B cell (primary cell): ENCODE results near the gene MEIOB. TPM values are rescaled to one million over a fixed set of nuclear protein-coding genes. Genes with fewer than 3 reads are reported as not detected.
A peak's percentile ranks its signal among the peaks of the same experiment; 100 is the strongest.

ENCODE experiments used
- ATAC-seq: fragments of 200-7000 bp; cut with Tn5 transposase; one replicate; pipeline ENCODE4 v1.10.0; 2021; ENCODE audit warnings: low read depth, mild to moderate bottlenecking, moderate number of reproducible peaks, moderate library complexity
- CTCF ChIA-PET: fragments of 350-600 bp; sonication (Branson Sonifier 250); formaldehyde crosslinking; loops from one replicate; lab custom pipeline; 2021; ENCODE audit warnings: antibody characterized with exemption, inconsistent platforms; lab: Charles Lee
- POLR2A ChIA-PET: fragments of 350-600 bp; sonication (Branson Sonifier 250); formaldehyde crosslinking; loops from one replicate; lab custom pipeline; 2021; ENCODE audit warnings: antibody characterized with exemption; lab: Charles Lee
- DNase-seq: peaks from one replicate; pipeline ENCODE4 v3.0.0; 2013
- H2AFZ ChIP-seq: 2 replicates; pipeline ENCODE4 v1.6.1; 2012; ENCODE audit warnings: mild to moderate bottlenecking, low read depth, low read length; ENCODE audit not compliant: insufficient read depth, poor library complexity, severe bottlenecking
- H3K27ac ChIP-seq, 2 donors: 1 replicate in 1 of 2; 2 replicates in 1 of 2; pipeline ENCODE4 v1.5.1; 2012 to 2013; ENCODE audit warnings: low read length in 2 of 2, mild to moderate bottlenecking in 2 of 2, moderate library complexity in 1 of 2
- H3K27me3 ChIP-seq, 4 experiments: fragments of 200-600 bp in 1 of 4; sonication (generic) in 1 of 4; replicated peaks in 1 of 4; 1 replicate in 2 of 4; 2 replicates in 2 of 4; pipeline versions ENCODE4 v1.6.1 to v1.7.0; 2013 to 2016; ENCODE audit warnings: low read length in 3 of 4, mild to moderate bottlenecking in 2 of 4, mixed read lengths in 1 of 4, moderate library complexity in 1 of 4; ENCODE audit not compliant: insufficient read depth in 4 of 4, control insufficient read depth in 3 of 4; ENCODE audit errors: control extremely low read depth in 1 of 4
- H3K36me3 ChIP-seq, 2 experiments: replicated peaks in 1 of 2; 1 replicate in 1 of 2; 2 replicates in 1 of 2; pipeline versions ENCODE4 v1.6.1 to v1.7.1; 2013; ENCODE audit warnings: low read length in 1 of 2; ENCODE audit not compliant: insufficient read depth in 2 of 2, control insufficient read depth in 1 of 2; ENCODE audit errors: control extremely low read depth in 1 of 2, extremely low read depth in 1 of 2
- H3K4me1 ChIP-seq, 2 donors: fragments of 200-600 bp in 1 of 2; sonication (generic) in 1 of 2; 1 replicate in 1 of 2; 2 replicates in 1 of 2; pipeline versions ENCODE4 v1.5.1 to v1.6.1; 2013 to 2017; ENCODE audit warnings: low read length in 2 of 2; ENCODE audit not compliant: control insufficient read depth in 2 of 2, insufficient read depth in 2 of 2
- H3K4me2 ChIP-seq: replicated peaks from 2 replicates; pipeline ENCODE3; 2012; ENCODE audit warnings: mild to moderate bottlenecking, low read depth, low read length; ENCODE audit not compliant: poor library complexity, severe bottlenecking
- H3K4me3 ChIP-seq, 5 experiments: fragments of 200-600 bp in 1 of 5; sonication (generic) in 1 of 5; 1 replicate in 3 of 5; 2 replicates in 2 of 5; pipeline versions ENCODE4 v1.5.1 to v1.7.0; 2011 to 2016; ENCODE audit warnings: low read length in 4 of 5, mild to moderate bottlenecking in 4 of 5, low read depth in 2 of 5, control low read depth in 1 of 5, moderate library complexity in 1 of 5; ENCODE audit not compliant: insufficient read depth in 1 of 5; ENCODE audit errors: control extremely low read depth in 1 of 5, extremely low read depth in 1 of 5
- H3K79me2 ChIP-seq: fragments of 200-600 bp; sonication (generic); one replicate; pipeline ENCODE4 v1.6.0; 2016; ENCODE audit warnings: low read length; ENCODE audit not compliant: control insufficient read depth, insufficient read depth
- H3K9ac ChIP-seq: fragments of 200-600 bp; sonication (generic); 2 replicates; pipeline ENCODE4 v1.6.1; 2017; ENCODE audit warnings: mild to moderate bottlenecking, low read length, moderate library complexity
- H3K9me3 ChIP-seq, 3 donors: one replicate each; pipeline versions ENCODE4 v1.6.1 to v1.7.1; 2013; ENCODE audit warnings: low read length in 2 of 3; ENCODE audit not compliant: control insufficient read depth in 2 of 3, insufficient read depth in 1 of 3; ENCODE audit errors: control extremely low read depth in 1 of 3
- H4K20me1 ChIP-seq: 2 replicates; pipeline ENCODE4 v1.6.0; 2012; ENCODE audit warnings: mild to moderate bottlenecking, low read length; ENCODE audit not compliant: insufficient read depth, control insufficient read depth, poor library complexity, severe bottlenecking
- H3K27ac Mint-ChIP-seq: one replicate; pipeline ENCODE4 v1.8.0; 2021; ENCODE audit warnings: mixed read lengths
- H3K27me3 Mint-ChIP-seq: one replicate; pipeline ENCODE4 v1.8.0; 2021; ENCODE audit warnings: mixed read lengths
- H3K4me1 Mint-ChIP-seq: one replicate; pipeline ENCODE4 v1.8.0; 2021; ENCODE audit warnings: mixed read lengths
- H3K4me3 Mint-ChIP-seq: one replicate; pipeline ENCODE4 v1.8.0; 2021; ENCODE audit warnings: mixed read lengths
- H3K9me3 Mint-ChIP-seq: one replicate; pipeline ENCODE4 v1.8.0; 2022; ENCODE audit warnings: mixed read lengths; ENCODE audit not compliant: insufficient read depth
- EZH2 ChIP-seq: IDR thresholded peaks from 2 replicates; pipeline ENCODE4 v1.6.1; 2012; ENCODE audit warnings: borderline replicate concordance, low read depth, mild to moderate bottlenecking, moderate library complexity, low read length; ENCODE audit not compliant: insufficient read depth, poor library complexity, severe bottlenecking
- WGBS: methylation state at CpG from one replicate; pipeline ENCODE4 v1.1.5; 2013; ENCODE audit warnings: missing lambda C conversion rate; ENCODE audit not compliant: insufficient coverage; 5-methylcytosine and 5-hydroxymethylcytosine counted together
- intact Hi-C: fragments of 100-400 bp; cut with micrococcal nuclease; formaldehyde crosslinking; loops from one replicate; pipeline ENCODE4 v1.10.0; 2022
- polyA plus RNA-seq: library from polyadenylated mRNA; depleted of rRNA; stranded (reverse); fragments of >200 nt; gene quantifications from 2 replicates; pipeline ENCODE4 v1.2.3, GENCODE V29; 2012
- total RNA-seq, 2 donors: library from RNA; stranded (reverse); fragments of 120-200 nt in 1 of 2; gene quantifications; 1 replicate in 1 of 2; 2 replicates in 1 of 2; pipeline versions ENCODE4 v1.2.3 to v1.2.4, GENCODE V29; 2013 to 2022
- TF ChIP-seq, protein P1 (sequence below): fragments of 200-600 bp; IDR thresholded peaks from one replicate; pipeline ENCODE4 v1.8.0; 2022; ENCODE audit warnings: antibody characterized with exemption, mild to moderate bottlenecking

MEIOB gene
- total and polyA plus RNA-seq, 2 donors (not counting 1 experiment from before 2014, with no cell fraction given), result not detected

DNA sequence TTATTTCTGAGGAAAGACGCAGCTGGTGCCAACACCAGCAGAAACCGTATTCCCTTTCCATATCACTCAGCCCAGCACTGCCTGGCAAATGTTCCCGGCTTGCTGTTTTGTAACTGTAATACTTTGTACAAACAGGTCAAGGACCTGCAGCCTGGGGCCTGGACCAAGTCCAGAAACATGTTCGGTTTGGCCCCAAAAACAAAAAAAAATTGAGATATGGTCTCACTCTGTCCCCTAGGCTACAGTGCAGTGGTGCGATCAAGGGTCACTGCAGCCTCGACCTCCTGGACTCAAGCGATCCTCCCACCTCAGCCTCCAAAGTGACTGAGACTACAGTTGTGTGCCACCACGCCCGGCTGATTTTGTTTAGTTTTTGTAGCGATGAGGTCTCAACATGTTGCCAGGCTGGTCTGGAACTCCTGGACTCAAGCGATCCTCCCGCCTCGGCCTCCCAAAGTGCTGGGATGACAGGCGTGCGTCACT, 46.5 kb downstream of the MEIOB start:
- no peak for ATAC-seq
- Histone ChIP-seq H3K9ac (peak overlapping the region; percentile 84), H3K4me3 (peak overlapping the region in 4 of 5 experiments; percentile 28 to 95 (median 62)), H3K27ac (peak overlapping the region; percentile 37 to 69), H2AFZ (peak overlapping the region; percentile 98), H3K4me1 (peaks cover 25% of the 10 kb centered on the region in 2 donors), H3K79me2 (peaks cover 55% of the 10 kb centered on the region), H3K27me3 (no peaks in the 10 kb centered on the region), H3K9me3 (no peaks in the 10 kb centered on the region), H3K4me2 (peak overlapping the region; percentile 82), H3K36me3 (peaks cover 0 to 18% of the 10 kb centered on the region in 2 experiments), H4K20me1 (peaks cover 39% of the 10 kb centered on the region)
- intact Hi-C loops, result loop anchor here (5.0 kb wide), 2 partner anchors 213 to 442 kb away; partner anchors contain the start of genes CRAMP1, IFT140 and RNPS1
- no peak for TF ChIP-seq EZH2
- TF ChIP-seq, protein P1, sequence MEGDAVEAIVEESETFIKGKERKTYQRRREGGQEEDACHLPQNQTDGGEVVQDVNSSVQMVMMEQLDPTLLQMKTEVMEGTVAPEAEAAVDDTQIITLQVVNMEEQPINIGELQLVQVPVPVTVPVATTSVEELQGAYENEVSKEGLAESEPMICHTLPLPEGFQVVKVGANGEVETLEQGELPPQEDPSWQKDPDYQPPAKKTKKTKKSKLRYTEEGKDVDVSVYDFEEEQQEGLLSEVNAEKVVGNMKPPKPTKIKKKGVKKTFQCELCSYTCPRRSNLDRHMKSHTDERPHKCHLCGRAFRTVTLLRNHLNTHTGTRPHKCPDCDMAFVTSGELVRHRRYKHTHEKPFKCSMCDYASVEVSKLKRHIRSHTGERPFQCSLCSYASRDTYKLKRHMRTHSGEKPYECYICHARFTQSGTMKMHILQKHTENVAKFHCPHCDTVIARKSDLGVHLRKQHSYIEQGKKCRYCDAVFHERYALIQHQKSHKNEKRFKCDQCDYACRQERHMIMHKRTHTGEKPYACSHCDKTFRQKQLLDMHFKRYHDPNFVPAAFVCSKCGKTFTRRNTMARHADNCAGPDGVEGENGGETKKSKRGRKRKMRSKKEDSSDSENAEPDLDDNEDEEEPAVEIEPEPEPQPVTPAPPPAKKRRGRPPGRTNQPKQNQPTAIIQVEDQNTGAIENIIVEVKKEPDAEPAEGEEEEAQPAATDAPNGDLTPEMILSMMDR, result no peak
- ChIA-PET POLR2A (no interaction called here), CTCF (interaction anchor here (1.6 to 2.0 kb wide), 2 partner anchors 43 to 120 kb away, joined by 4 to 5 read pairs; partner anchors contain the start of genes NUBP2 and SPSB3)
- WGBS, result 68% methylated on average over 14 of the region's 15 CpGs
- H3K27me3 Mint-ChIP-seq, result no peaks in the 10 kb centered on the region
- peak overlapping the region; percentile 82 for H3K4me3 Mint-ChIP-seq
- peak overlapping the region; percentile 78 for H3K27ac Mint-ChIP-seq
- no peak for DNase-seq
- H3K4me1 Mint-ChIP-seq, result peaks cover 43% of the 10 kb centered on the region
- no peaks in the 10 kb centered on the region for H3K9me3 Mint-ChIP-seq

DNA sequence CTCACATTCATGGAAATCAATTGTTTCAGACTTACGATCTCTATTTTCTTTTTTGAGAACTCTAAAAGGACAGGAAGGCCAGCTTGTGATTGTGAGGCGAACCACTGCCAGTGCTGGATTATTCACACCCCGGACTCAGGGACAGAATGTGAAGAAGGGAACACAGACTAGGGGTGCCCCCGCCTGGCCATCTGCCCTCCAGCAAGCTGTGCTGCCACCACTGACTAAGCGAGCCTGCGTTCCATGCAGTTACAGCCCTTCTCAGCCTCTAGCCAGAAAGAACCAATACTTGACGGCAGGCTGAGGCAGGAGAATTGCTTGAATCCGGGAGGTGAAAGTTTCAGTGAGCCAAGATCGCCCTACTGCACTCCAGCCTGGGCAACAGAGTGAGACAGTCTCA, 48.1 kb downstream of the MEIOB start:
- WGBS, result 91% methylated on average over 9 of the region's 9 CpGs
- Histone ChIP-seq H3K4me1 (peaks cover 21 to 22% of the 10 kb centered on the region in 2 donors), H2AFZ (no peak overlapping the region), H4K20me1 (peaks cover 45% of the 10 kb centered on the region), H3K4me2 (no peak overlapping the region), H3K4me3 (no peak overlapping the region), H3K27me3 (no peaks in the 10 kb centered on the region), H3K9me3 (no peaks in the 10 kb centered on the region), H3K9ac (no peak overlapping the region), H3K79me2 (peaks cover 61% of the 10 kb centered on the region), H3K36me3 (peaks cover 0 to 27% of the 10 kb centered on the region in 2 experiments), H3K27ac (no peak overlapping the region)
- Mint-ChIP-seq H3K4me3 (peak overlapping the region; percentile 32), H3K4me1 (peaks cover 32% of the 10 kb centered on the region), H3K9me3 (no peaks in the 10 kb centered on the region), H3K27me3 (no peaks in the 10 kb centered on the region), H3K27ac (no peak overlapping the region)
- ATAC-seq (no peak), DNase-seq (no peak)
- ChIA-PET POLR2A (no interaction called here), CTCF (interaction anchor here (0.7 kb wide), 1 partner anchor 1148 kb away, joined by 3 read pairs; no protein-coding TSS in a partner anchor)
- intact Hi-C loops, result no loop called here
- TF ChIP-seq, protein P1, result no peak
- no peak for TF ChIP-seq EZH2
